Measurements from ENCODE around the gene CENPA. TPM values are rescaled to one million over a fixed set of nuclear protein-coding genes. Genes with fewer than 3 reads are reported as not detected.
A peak's percentile ranks its signal among the peaks of the same experiment; 100 is the strongest.

The CENPA gene
- total RNA-seq, 1 experiment from 2014 or later, result 45.8 TPM

GRCh38 chr2:26769089-26769761, 16.6 kb upstream of the CENPA start:
- Histone ChIP-seq H3K9me3 (ENCODE audit: control insufficient read depth in 1 of 2, insufficient read depth in 1 of 2, low read depth in 1 of 2, low read length in 2 of 2) (no peaks in the 10 kb centered on the region), H3K9me2 (ENCODE audit: insufficient read depth) (no peaks in the 10 kb centered on the region), H3K79me2 (ENCODE audit: insufficient read depth, low read length) (peaks cover 90% of the 10 kb centered on the region), H3K27me3 (ENCODE audit: insufficient read depth, low read length) (no peaks in the 10 kb centered on the region), H4K20me1 (ENCODE audit: insufficient read depth) (no peaks in the 10 kb centered on the region; the same call in 1 of the 2 replicates), H3K4me2 (ENCODE audit: low read length) (peak overlapping the region; percentile 99), H3K36me3 (ENCODE audit: control insufficient read depth in 1 of 2, insufficient read depth in 2 of 2, low read length in 2 of 2) (peaks cover 0 to 4% of the 10 kb centered on the region in 2 experiments; a peak in 1 of 4 replicates), H3K9ac (ENCODE audit: low read length) (peak overlapping the region; percentile 76), H3K4me1 (ENCODE audit: control insufficient read depth in 1 of 2, insufficient read depth in 2 of 2, low read length in 2 of 2) (peaks cover 75 to 83% of the 10 kb centered on the region in 2 experiments), H3K4me3 (replicated peaks in 1 of 2; ENCODE audit: low read depth in 1 of 2, low read length in 2 of 2) (peak overlapping the region; percentile 34 to 44), H3K27ac (ENCODE audit: low read depth, low read length) (peak overlapping the region; percentile 79), H2AFZ (ENCODE audit: low read depth, low read length, poor library complexity, severe bottlenecking) (no peak overlapping the region)
- peak; percentile 81 for ATAC-seq
- DNase-seq (ENCODE audit: low read depth, low spot score), result peak; percentile 82
- no TSS peak for BruUV-seq (replicated peaks)
- intact Hi-C loops (cut with micrococcal nuclease), result no loop called here
- CTCF ChIA-PET, result interaction anchor here (0.9 to 1.4 kb wide), 4 partner anchors 10 to 154 kb away, joined by 3 to 5 read pairs (median 4); no protein-coding TSS in a partner anchor
- RAD21 ChIA-PET (ENCODE audit: low non-redundant PET in 1 of 2, low total read pairs in 2 of 2, uncharacterized antibody in 2 of 2, unreplicated experiment in 2 of 2), result no interaction called here
- POLR2A ChIA-PET, result interaction anchor here (0.5 to 2.0 kb wide), 6 partner anchors 9 to 29 kb away, joined by 3 to 8 read pairs (median 4); partner anchors contain the start of gene CENPA
- TF ChIP-seq POLR2AphosphoS5 (IDR thresholded peaks at IDR 0.05; ENCODE audit: low read depth, low read length) (peak; percentile 54; the same call in 1 of the 2 replicates), POLR2A (IDR thresholded peaks at IDR 0.05; ENCODE audit: borderline replicate concordance, extremely low read depth, insufficient read depth, insufficient read length) (no peak), SP1 (IDR thresholded peaks at IDR 0.05; ENCODE audit: low read depth) (no peak), TCF7L2 (IDR thresholded peaks at IDR 0.05; ENCODE audit: borderline replicate concordance, extremely low read depth, insufficient read depth, insufficient read length) (peak; percentile 39)

- POLR2A ChIA-PET, result interaction anchor here (0.6 to 1.1 kb wide), 3 partner anchors 10 to 12 kb away, joined by 3 to 4 read pairs (median 3); no protein-coding TSS in a partner anchor
- no peak for TF ChIP-seq SP1 (IDR thresholded peaks at IDR 0.05; ENCODE audit: low read depth)
- TF ChIP-seq CTCF (IDR thresholded peaks at IDR 0.05 in 2 of 3, conservative IDR thresholded peaks at IDR 0.05 in 1 of 3; ENCODE audit: borderline replicate concordance in 1 of 3, insufficient read depth in 1 of 3, low read depth in 2 of 3, low read length in 2 of 3), result peak in 2 of 3 experiments; percentile 44 to 69; a peak in 3 of 6 replicates
- no peak for TF ChIP-seq ZNF274 (IDR thresholded peaks at IDR 0.05; ENCODE audit: low read depth, low read length)
- H3K4me3 ChIP-seq (replicated peaks in 1 of 2; ENCODE audit: low read depth in 1 of 2, low read length in 2 of 2), result no peak overlapping the region
- H3K27me3 ChIP-seq (ENCODE audit: insufficient read depth, low read length), result no peaks in the 10 kb centered on the region
- peak overlapping the region; percentile 36 for H3K9ac ChIP-seq (ENCODE audit: low read length)
- no TSS peak for BruUV-seq (replicated peaks)
- intact Hi-C loops (cut with micrococcal nuclease), result no loop called here
- peaks cover 0 to 12% of the 10 kb centered on the region in 2 experiments; a peak in 1 of 4 replicates for H3K36me3 ChIP-seq (ENCODE audit: control insufficient read depth in 1 of 2, insufficient read depth in 2 of 2, low read length in 2 of 2)
- H3K4me1 ChIP-seq (ENCODE audit: control insufficient read depth in 1 of 2, insufficient read depth in 2 of 2, low read length in 2 of 2), result peaks cover 64 to 68% of the 10 kb centered on the region in 2 experiments
- H3K79me2 ChIP-seq (ENCODE audit: insufficient read depth, low read length), result peaks cover 85% of the 10 kb centered on the region
- ATAC-seq, result peak; percentile 26; the same call in 1 of the 2 replicates
- H4K20me1 ChIP-seq (ENCODE audit: insufficient read depth), result no peaks in the 10 kb centered on the region; the same call in 1 of the 2 replicates
- DNase-seq (ENCODE audit: low read depth, low spot score), result no peak
- RAD21 ChIA-PET (ENCODE audit: low non-redundant PET in 1 of 2, low total read pairs in 2 of 2, uncharacterized antibody in 2 of 2, unreplicated experiment in 2 of 2), result no interaction called here
- H3K27ac ChIP-seq (ENCODE audit: low read depth, low read length), result peak overlapping the region; percentile 20; the same call in 1 of the 2 replicates
- CTCF ChIA-PET, result interaction anchor here (0.7 to 1.2 kb wide), 3 partner anchors 16 to 152 kb away, joined by 3 read pairs; no protein-coding TSS in a partner anchor
- no peaks in the 10 kb centered on the region for H3K9me3 ChIP-seq (ENCODE audit: control insufficient read depth in 1 of 2, insufficient read depth in 1 of 2, low read depth in 1 of 2, low read length in 2 of 2)
- H2AFZ ChIP-seq (ENCODE audit: low read depth, low read length, poor library complexity, severe bottlenecking), result no peak overlapping the region
- H3K4me2 ChIP-seq (ENCODE audit: low read length), result peak overlapping the region; percentile 99
- H3K9me2 ChIP-seq (ENCODE audit: insufficient read depth), result no peaks in the 10 kb centered on the region
Measured at GRCh38 chr2:26770986-26771586, 14.8 kb upstream of the CENPA start.

All from HCT116 (cell line).